Retinal pigment epithelial cell (primary cell): ENCODE results near the gene DCAF5.
"Not testable (repeated sequence)": the region's sequence is repeated elsewhere in the genome, so short reads cannot be mapped to it uniquely, and the experiment has no call there.

Source experiments
- DNase-seq: peaks from one replicate; pipeline ENCODE4 v3.0.0-alpha.2; 2010; ENCODE audit warnings: low read depth
- H3K4me3 ChIP-seq: 2 replicates; pipeline ENCODE4 v1.5.1; 2011; ENCODE audit warnings: mild to moderate bottlenecking, low read length, control low read depth, moderate library complexity
- TF ChIP-seq, protein P1 (sequence below): conservative IDR thresholded peaks from 2 replicates; pipeline ENCODE4 v1.5.1; 2011; ENCODE audit warnings: low read depth, low read length, control low read depth, inconsistent platforms

DCAF5 gene

DNA sequence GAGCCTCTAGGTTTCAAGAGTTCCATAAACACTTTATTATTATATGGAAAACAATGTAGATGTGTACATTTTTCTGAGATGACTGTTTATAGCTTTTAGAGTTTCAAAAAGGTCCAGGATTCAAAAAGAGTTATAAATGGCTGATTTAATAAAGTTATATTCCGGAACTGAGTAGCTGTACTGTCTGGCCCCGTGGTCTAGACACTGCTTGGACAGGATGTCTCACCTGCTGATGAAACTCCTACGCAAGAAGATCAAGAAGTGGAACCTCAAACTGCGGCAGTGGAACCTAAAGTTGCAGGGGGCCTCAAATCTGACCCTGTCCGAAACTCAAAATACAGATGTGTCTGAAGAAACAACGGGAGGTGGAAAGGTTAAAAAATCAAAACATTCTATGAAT, 69.7 kb downstream of the DCAF5 start:
- no peak for DNase-seq

GRCh38 chr14:69081271-69081670, 71.6 kb downstream of the DCAF5 start:
- H3K4me3 ChIP-seq, result no peak overlapping the region

More for the DNA sequence above, 69.7 kb downstream of the DCAF5 start:
- no peak overlapping the region for H3K4me3 ChIP-seq
- TF ChIP-seq, protein P1, sequence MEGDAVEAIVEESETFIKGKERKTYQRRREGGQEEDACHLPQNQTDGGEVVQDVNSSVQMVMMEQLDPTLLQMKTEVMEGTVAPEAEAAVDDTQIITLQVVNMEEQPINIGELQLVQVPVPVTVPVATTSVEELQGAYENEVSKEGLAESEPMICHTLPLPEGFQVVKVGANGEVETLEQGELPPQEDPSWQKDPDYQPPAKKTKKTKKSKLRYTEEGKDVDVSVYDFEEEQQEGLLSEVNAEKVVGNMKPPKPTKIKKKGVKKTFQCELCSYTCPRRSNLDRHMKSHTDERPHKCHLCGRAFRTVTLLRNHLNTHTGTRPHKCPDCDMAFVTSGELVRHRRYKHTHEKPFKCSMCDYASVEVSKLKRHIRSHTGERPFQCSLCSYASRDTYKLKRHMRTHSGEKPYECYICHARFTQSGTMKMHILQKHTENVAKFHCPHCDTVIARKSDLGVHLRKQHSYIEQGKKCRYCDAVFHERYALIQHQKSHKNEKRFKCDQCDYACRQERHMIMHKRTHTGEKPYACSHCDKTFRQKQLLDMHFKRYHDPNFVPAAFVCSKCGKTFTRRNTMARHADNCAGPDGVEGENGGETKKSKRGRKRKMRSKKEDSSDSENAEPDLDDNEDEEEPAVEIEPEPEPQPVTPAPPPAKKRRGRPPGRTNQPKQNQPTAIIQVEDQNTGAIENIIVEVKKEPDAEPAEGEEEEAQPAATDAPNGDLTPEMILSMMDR, result no peak

DNA sequence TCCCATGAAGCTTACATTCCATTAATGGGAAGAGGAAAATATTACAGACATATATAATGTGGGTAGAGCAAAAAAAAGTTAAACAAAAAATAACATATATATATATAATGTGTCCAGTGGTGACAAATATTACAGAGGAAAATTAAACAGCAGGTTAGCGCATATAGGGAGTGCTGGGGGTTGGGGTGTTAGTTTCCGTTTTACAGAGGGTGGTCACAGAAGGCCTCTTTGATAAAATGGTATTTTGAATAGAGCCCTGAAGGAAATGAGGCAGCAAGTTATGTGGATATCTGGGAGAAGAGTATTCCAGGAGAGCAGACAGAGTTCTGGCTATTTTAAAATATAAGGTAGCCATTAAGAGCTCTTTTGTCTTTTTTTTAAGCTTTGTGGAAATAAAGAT, 73.2 kb downstream of the DCAF5 start:
- no peak overlapping the region for H3K4me3 ChIP-seq
- no peak for DNase-seq
- TF ChIP-seq, protein P1, result no peak

More at GRCh38 chr14:69081271-69081670, 71.6 kb downstream of the DCAF5 start:
- TF ChIP-seq, protein P1, result no peak
- no peak for DNase-seq

GRCh38 chr14:69079188-69079742, 73.7 kb downstream of the DCAF5 start:
- TF ChIP-seq, protein P1, result no peak
- DNase-seq, result peak; percentile 71
- H3K4me3 ChIP-seq, result no peak overlapping the region

- H3K4me3 ChIP-seq, result no peak overlapping the region
- peak; percentile 81 for DNase-seq
- TF ChIP-seq, protein P1, result no peak
Measured at GRCh38 chr14:69077841-69078240, 75.1 kb downstream of the DCAF5 start.

DNA sequence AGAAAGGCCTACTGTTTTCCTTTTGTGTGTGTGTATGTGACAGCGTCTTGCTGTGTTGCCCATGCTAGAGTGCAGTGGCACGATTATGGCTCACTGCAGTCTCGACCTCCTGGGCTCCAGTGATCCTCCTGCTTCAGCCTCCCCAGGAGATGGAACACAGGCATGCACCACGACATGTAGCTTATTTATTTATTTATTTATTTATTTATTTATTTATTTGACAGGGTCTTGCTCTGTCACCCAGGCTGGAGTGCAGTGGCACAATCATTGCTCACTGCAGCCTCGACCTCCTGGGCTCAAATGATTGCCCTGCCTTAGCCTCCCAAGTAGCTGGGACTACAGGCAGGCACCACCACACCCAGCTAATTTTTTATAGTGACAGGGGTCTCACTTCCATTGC, 75.7 kb downstream of the DCAF5 start:
- DNase-seq, H3K4me3 ChIP-seq: not testable (repeated sequence)

GRCh38 chr14:69076341-69076740, 76.6 kb downstream of the DCAF5 start:
- no peak for DNase-seq
- TF ChIP-seq, protein P1, result no peak
- H3K4me3 ChIP-seq, result no peak overlapping the region
